ENCODE measurements around the gene RASGRP2. TPM values are rescaled to one million over a fixed set of nuclear protein-coding genes. Genes with fewer than 3 reads are reported as not detected.
"Not testable (repeated sequence)": the region's sequence is repeated elsewhere in the genome, so short reads cannot be mapped to it uniquely, and the experiment has no call there.

The RASGRP2 gene
- polyA plus RNA-seq, 3 donors = 5.1 to 7.6 (median 5.9) TPM

DNA sequence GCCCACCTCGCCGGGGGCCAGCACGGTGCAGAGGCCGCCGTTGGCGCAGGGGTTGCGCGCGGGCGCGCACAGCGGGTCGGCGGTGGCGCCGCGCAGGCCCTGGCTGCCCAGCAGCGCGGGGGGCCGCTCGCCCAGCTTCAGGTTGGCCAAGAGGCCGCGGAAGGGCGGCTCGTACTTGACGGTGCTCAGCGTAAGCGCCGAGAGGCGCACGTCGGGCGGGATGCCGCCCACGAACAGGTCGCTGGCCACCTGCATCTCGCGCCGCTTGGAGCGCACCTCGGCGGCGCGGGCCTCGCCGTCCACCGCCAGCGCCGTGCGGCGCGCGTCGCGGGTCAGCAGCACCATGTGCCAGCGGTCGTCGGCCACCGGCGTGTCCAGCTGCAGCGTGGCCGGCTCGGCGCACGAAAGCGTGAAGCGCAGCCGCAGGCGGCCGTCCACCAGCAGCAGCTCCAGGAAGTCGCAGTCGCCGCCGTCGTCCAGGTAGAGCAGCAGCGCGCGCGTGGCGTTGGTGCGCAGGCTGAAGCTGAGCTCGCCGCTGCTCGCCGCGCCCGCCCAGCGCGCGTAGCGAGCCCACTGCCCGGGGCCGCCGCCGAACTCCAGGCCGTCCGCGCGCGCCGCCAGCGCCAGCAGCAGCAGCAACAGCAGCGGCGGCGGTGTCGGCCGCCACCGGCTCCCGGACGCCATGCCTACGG lies 30.8 kb downstream of the RASGRP2 start:
- DNase-seq (ENCODE audit: extremely low read depth in 1 of 11, low read depth in 9 of 11, low spot score in 4 of 11) = peak in 3 of 11 donors; percentile 56 to 67 (median 62)

DNA sequence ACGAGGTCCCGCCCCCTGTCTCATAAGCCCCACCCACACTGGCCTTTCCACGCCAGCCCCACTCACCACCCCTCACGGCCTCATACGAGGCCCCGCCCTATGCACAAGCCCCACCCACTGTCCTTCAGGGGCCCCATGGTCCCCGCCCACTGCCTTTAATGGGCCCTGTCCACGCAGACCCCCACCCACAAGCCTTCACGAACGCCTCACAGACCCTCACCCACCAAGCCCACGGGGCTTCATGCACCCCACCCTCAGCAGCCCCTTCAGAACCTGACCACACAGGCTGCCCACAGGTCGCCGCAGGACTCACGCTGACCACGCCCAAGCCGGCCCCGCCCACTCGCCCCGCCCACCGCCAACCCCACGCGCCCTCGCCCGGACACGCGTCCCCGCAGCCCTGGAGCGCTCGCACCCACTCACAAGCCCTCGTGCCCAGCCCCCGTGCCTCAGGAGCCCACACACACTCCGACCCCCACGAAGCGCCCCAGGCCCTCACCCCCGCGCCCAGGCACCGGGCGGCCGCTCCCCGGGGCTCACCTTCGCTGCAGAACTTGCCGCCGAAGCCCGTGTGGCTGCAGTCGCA lies 31.4 kb downstream of the RASGRP2 start:
- DNase-seq (ENCODE audit: extremely low read depth in 1 of 11, low read depth in 9 of 11, low spot score in 4 of 11) = no peak

DNA sequence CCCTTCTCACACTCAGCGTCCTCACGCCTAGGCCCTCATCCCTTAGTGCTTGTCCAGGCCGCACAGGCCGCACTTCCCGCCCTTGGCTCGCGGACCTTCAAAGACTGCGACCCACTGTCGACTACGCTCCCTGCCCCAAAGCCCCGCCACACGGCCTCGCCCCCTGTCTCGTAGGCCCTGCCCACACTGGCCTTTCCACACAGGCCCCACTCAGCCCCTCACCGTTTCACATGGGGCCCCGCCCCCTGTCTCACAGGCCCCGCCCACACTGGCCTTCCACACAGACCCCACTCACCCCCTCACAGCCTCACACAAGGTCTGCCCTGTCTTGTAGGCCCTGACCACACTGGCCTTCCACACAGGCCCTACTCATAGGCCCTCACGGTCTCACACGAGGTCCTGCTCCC lies 32.0 kb downstream of the RASGRP2 start:
- DNase-seq (ENCODE audit: extremely low read depth in 1 of 11, low read depth in 9 of 11, low spot score in 4 of 11) = no peak

- no peak for DNase-seq (ENCODE audit: extremely low read depth in 1 of 11, low read depth in 9 of 11, low spot score in 4 of 11)
Observed at GRCh38 chr11:64711138-64711955, 32.6 kb downstream of the RASGRP2 start.

DNA sequence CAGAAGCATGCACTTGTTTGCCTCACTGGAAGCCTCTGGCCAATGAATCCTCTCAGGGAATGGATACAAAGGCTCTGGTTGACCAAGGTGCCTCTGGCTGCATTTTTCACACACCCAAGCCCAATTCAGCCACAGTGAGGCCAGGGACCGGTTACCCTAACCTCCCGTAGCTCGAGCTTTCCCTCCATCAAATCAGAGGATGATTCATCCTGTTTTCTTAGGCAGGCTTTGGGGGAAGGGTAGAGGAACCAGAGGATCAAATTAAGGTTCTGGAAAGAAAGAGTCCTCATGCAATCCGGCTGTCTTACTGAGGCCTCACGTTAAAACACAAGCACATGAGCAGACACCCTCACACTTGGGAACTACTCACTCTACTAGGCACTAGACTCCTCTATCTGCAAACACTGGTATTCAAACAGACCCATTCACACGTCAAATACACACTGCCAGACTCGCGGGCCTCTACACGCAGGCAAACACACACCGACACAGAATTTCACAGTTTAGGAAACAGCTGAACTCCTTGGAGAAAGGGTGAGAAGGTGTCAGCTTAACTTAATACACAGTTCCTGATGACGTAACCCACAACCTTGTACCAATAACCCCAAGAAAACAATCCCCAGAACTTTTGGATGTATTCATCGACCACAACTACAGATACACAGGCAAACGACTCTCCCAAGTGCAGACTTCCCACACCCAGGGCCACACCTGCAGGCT lies 33.4 kb downstream of the RASGRP2 start:
- DNase-seq (ENCODE audit: extremely low read depth in 1 of 11, low read depth in 9 of 11, low spot score in 4 of 11) = no peak

DNA sequence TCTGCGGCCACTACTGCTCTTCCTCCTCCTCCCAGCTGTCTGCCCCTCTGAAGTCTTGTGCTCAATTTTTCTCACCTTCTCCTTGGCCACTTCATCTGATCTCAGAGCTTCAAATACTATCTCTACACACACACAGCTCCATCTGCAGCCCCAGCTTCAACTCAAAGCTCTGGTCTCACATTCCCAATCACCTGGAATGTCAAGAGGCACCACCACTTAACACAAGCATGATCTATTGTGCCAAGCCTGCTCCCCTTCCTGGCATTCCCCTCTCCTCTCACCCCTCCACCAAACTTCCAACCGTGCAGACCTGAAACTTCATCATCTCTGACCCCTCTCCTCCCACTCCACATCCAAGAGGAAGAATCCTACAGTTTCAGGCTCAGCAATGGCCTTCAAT lies 38.4 kb downstream of the RASGRP2 start:
- DNase-seq (ENCODE audit: extremely low read depth in 1 of 11, low read depth in 9 of 11, low spot score in 4 of 11) = no peak

- no peak for DNase-seq (ENCODE audit: extremely low read depth in 1 of 11, low read depth in 9 of 11, low spot score in 4 of 11)
Observed at GRCh38 chr11:64703048-64703447, 40.9 kb downstream of the RASGRP2 start.

- DNase-seq (ENCODE audit: extremely low read depth in 1 of 11, low read depth in 9 of 11, low spot score in 4 of 11) = not testable (repeated sequence)
Observed at GRCh38 chr11:64701956-64702355, 42.0 kb downstream of the RASGRP2 start.

GRCh38 chr11:64698427-64698826 lies 45.5 kb downstream of the RASGRP2 start:
- DNase-seq (ENCODE audit: extremely low read depth in 1 of 11, low read depth in 9 of 11, low spot score in 4 of 11) = no peak

DNA sequence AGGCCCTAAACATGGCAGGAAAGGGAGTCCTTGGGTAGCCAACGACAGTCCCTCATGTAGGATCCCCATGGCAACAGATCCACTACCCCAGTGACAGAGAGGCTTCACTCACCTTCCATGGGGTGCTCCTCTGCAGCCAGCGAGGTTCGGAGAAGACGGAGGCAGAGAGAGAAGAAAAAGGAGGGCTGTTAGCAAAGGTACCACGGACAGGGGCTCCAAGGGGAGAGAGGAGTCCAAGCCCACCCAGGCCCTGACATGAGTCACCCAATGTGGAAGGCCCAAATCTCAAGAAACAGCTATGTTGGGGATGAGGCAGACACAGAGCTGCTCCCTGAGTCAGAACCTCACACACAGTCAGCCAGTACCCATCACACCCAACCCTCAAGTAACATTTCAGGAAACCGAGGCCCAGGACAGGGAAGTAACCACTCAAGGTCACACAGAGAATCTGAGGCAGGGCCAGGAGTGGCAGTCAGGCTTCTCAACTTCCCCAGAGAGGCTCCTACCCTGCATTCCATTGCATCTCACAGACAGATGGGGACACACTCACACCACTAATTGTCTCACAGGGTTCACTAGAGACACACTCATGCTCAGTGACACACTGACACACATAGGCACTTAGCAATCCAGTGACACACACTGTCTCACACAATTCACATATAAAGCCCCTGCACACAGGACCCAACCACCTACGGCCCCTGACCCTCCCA lies 46.1 kb downstream of the RASGRP2 start:
- no peak for DNase-seq (ENCODE audit: extremely low read depth in 1 of 11, low read depth in 9 of 11, low spot score in 4 of 11)

GRCh38 chr11:64696045-64696444 lies 47.9 kb downstream of the RASGRP2 start:
- no peak for DNase-seq (ENCODE audit: extremely low read depth in 1 of 11, low read depth in 9 of 11, low spot score in 4 of 11)

DNA sequence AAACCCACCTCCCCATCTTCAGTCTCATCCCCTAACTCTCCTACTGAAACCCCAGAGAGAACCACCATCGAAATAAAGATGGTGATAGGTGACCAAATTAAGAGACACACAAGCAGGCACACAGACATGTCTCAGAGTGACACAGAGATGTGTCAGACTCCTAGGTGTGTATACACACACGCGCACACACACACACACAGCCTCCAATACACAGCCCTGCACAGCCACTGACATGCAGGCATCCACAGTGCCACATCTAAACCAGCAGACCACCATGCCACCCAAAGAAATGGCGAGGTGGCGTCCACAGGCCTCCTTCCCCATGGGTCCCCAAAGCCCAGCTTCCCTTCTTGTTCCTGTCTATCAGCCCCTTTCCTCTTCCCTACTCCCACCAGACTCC lies 48.4 kb downstream of the RASGRP2 start:
- DNase-seq (ENCODE audit: extremely low read depth in 1 of 11, low read depth in 9 of 11, low spot score in 4 of 11) = no peak

- DNase-seq (ENCODE audit: extremely low read depth in 1 of 11, low read depth in 9 of 11, low spot score in 4 of 11) = peak in 6 of 11 donors; percentile 50 to 78 (median 74)
Observed at GRCh38 chr11:64694821-64695365, 49.0 kb downstream of the RASGRP2 start.

DNA sequence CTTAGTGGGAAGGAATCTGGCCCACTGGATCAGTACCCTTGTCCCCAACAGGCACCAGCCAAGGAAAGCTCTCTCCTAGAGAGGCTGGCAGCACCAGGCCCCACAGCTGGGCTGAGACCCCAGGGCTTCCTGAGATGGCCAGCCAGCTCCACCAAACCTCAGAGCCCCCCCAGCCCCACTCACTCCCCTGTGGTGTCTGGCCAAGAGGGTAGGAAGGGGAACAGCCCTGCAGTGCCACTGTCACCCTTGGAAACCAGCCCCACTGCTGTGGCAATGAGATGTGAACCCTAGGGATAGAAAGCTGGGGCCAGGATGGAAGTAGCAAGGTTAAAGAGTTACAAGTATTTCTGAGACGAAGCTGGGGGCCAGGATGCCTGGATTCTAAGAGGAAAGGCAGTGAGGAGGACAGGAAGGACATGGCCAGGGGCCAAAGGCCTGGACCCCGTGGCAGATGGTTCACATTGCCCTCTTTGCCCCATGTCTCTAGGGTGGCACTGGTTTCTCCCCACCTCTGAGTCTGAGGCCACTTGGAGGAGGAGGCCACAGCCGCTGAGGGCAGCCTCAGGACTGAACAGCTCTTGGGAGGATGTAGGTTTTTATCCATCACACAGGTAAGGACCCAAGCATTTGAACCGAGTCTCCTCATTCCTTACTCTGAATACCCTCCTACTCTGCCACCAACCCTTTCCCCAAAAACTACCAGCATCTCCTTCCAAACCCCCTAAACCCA lies 49.8 kb downstream of the RASGRP2 start:
- DNase-seq (ENCODE audit: extremely low read depth in 1 of 11, low read depth in 9 of 11, low spot score in 4 of 11) = no peak

GRCh38 chr11:64692764-64693331 lies 51.1 kb downstream of the RASGRP2 start:
- no peak for DNase-seq (ENCODE audit: extremely low read depth in 1 of 11, low read depth in 9 of 11, low spot score in 4 of 11)

DNA sequence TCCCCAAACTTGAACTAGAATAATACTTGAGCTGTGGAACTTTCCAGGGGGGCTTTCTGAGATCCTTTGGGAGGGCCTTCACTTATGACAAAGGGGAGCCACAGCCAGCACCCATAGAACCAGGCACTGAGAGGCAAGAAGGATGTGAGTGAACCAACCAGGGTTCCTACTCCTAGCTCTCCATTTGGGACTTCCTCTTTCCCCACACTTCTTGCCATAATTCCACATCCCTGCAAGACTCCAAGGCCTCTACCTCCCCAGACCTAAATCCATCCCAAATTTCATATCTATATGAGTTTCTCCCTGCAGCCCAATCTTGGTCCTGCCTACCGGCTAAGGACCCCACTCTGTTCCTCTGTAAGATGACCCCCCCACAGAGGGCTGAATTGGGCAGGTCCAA lies 52.4 kb downstream of the RASGRP2 start:
- DNase-seq (ENCODE audit: extremely low read depth in 1 of 11, low read depth in 9 of 11, low spot score in 4 of 11) = no peak

- no peak for DNase-seq (ENCODE audit: extremely low read depth in 1 of 11, low read depth in 9 of 11, low spot score in 4 of 11)
Observed at GRCh38 chr11:64690235-64690634, 53.7 kb downstream of the RASGRP2 start.

DNA sequence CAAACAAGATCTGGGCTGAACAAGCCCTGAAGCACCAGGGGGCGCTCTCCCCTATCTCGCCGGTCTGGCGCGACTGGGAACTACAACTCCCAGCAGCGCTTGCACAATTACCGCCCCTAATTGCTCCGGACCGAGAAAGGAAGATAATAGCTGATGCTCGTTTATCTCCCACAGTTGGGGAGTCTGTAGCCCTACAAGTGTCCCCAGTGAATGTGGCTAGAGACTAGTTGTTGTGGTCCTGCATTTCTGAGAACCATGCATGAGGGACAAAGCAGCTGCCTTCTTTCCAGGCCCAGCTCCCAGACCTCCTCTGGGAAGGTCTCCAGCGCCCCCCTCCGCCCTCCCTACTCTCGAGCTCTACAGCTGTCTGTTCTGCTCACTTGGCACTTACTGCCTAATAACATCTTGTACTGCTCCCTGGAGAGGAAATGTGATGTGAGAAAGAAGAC lies 55.4 kb downstream of the RASGRP2 start:
- DNase-seq (ENCODE audit: extremely low read depth in 1 of 11, low read depth in 9 of 11, low spot score in 4 of 11) = peak; percentile 77 to 93 (median 88)
